Measurements from ENCODE around the gene KRTAP5-1.
"Not testable (repeated sequence)": the region's sequence is repeated elsewhere in the genome, so short reads cannot be mapped to it uniquely, and the experiment has no call there.

GRCh38 chr11:1584661-1585370 is at the start of gene KRTAP5-1:
- not testable (repeated sequence) for TF ChIP-seq CTCF, EZH2phosphoT487 (IDR thresholded peaks at IDR 0.05; ENCODE audit: low read length)

Measured in MM.1S (cell line).